MM.1S (cell line): ENCODE measurements around the gene KRTAP3-1.

Source experiments
- CTCF ChIP-seq: fragments of 300-600 bp; sonication (generic); IDR thresholded peaks from 2 replicates; pipeline ENCODE4 v1.5.1; 2016; ENCODE audit warnings: antibody characterized with exemption, low read length, mixed read lengths
- EZH2phosphoT487 ChIP-seq: fragments of 300-600 bp; sonication (generic); IDR thresholded peaks from 2 replicates; pipeline ENCODE4 v1.6.1; 2018; ENCODE audit warnings: antibody characterized with exemption, low read length

- TF ChIP-seq CTCF: no peak
- no peak for TF ChIP-seq EZH2phosphoT487
These were observed 4.3 kb upstream of the KRTAP3-1 start for GRCh38 chr17:41013181-41013580.
